Endothelial cell of umbilical vein (primary cell): ENCODE results near the gene CCDC102B. TPM values are rescaled to one million over a fixed set of nuclear protein-coding genes. Genes with fewer than 3 reads are reported as not detected.

ENCODE experiments used
- BruUV-seq: library from RNA; stranded (reverse); fragments of 400-500 nt; replicated peaks from 2 replicates; lab custom pipeline; 2021; lab: Mats Ljungman, UMichigan
- CTCF ChIA-PET: fragments of 300-600, 350-600 bp; sonication (Branson Sonifier 250); formaldehyde crosslinking; loops from one replicate; lab custom pipeline; 2021; ENCODE audit warnings: antibody characterized with exemption, inconsistent platforms; lab: Charles Lee
- POLR2A ChIA-PET: fragments of 300-600, 350-600 bp; sonication (Branson Sonifier 250); formaldehyde crosslinking; loops from one replicate; lab custom pipeline; 2021; ENCODE audit warnings: antibody characterized with exemption, inconsistent platforms; lab: Charles Lee
- DNase-seq: peaks from one replicate; pipeline ENCODE4 v3.0.0-alpha.2; 2011; ENCODE audit warnings: low read depth, low spot score
- FAIRE-seq: peaks from 2 replicates; lab custom pipeline; 2011; peaks lifted over from hg19 to GRCh38; lab: Jason Lieb, UNC
- H2AFZ ChIP-seq: 2 replicates; pipeline ENCODE4 v1.6.0; 2012; ENCODE audit warnings: low read depth, low read length, control low read depth, inconsistent platforms
- H3K27ac ChIP-seq: 2 replicates; pipeline ENCODE4 v1.5.1; 2011; ENCODE audit warnings: low read depth, mild to moderate bottlenecking, control low read depth, low read length, moderate library complexity; ENCODE audit not compliant: insufficient read depth
- H3K27me3 ChIP-seq, 2 experiments: 2 replicates each; pipeline versions ENCODE4 v1.6.0 to v1.6.1; 2011; ENCODE audit warnings: low read length in 2 of 2, mixed read lengths in 1 of 2; ENCODE audit not compliant: control insufficient read depth in 2 of 2, insufficient read depth in 2 of 2
- H3K36me3 ChIP-seq, 2 experiments: 2 replicates in 1 of 2; 3 replicates in 1 of 2; pipeline ENCODE4 v1.5.1; 2011; ENCODE audit warnings: low read length in 2 of 2, mild to moderate bottlenecking in 1 of 2, moderate library complexity in 1 of 2; ENCODE audit not compliant: control insufficient read depth in 2 of 2, insufficient read depth in 2 of 2; ENCODE audit errors: extremely low read depth in 1 of 2
- H3K4me1 ChIP-seq: 3 replicates; pipeline ENCODE4 v1.5.1; 2011; ENCODE audit warnings: mild to moderate bottlenecking, low read length; ENCODE audit not compliant: control insufficient read depth, insufficient read depth; ENCODE audit errors: extremely low read depth
- H3K4me2 ChIP-seq: 2 replicates; pipeline ENCODE4 v1.6.1; 2011; ENCODE audit warnings: low read length, control low read depth, mixed read lengths; ENCODE audit not compliant: insufficient read depth
- H3K4me3 ChIP-seq, 3 experiments: fragments of 200-600 bp in 1 of 3; sonication (generic), shearing (Covaris generic) in 1 of 3; replicated peaks in 1 of 3; 2 replicates each; pipeline ENCODE4 v1.5.1; 2011 to 2016; ENCODE audit warnings: control low read depth in 3 of 3, low read length in 3 of 3, mild to moderate bottlenecking in 2 of 3, inconsistent platforms in 1 of 3, low read depth in 1 of 3, moderate library complexity in 1 of 3; ENCODE audit not compliant: insufficient read depth in 1 of 3
- H3K79me2 ChIP-seq: 2 replicates; pipeline ENCODE4 v1.6.0; 2012; ENCODE audit warnings: low read length, inconsistent platforms; ENCODE audit not compliant: control insufficient read depth, insufficient read depth
- H3K9ac ChIP-seq: replicated peaks from 2 replicates; pipeline ENCODE3; 2011; ENCODE audit warnings: low read length, control low read depth; ENCODE audit not compliant: insufficient read depth; ENCODE audit errors: extremely low read depth
- H3K9me1 ChIP-seq: replicated peaks from 3 replicates; pipeline ENCODE4 v1.6.0; 2011; ENCODE audit warnings: mild to moderate bottlenecking, low read length; ENCODE audit not compliant: control insufficient read depth, insufficient read depth; ENCODE audit errors: extremely low read depth
- H3K9me3 ChIP-seq: replicated peaks from 2 replicates; pipeline ENCODE4 v1.5.1; 2012; ENCODE audit warnings: low read length, inconsistent platforms; ENCODE audit not compliant: control insufficient read depth, insufficient read depth
- H4K20me1 ChIP-seq: replicated peaks from 2 replicates; pipeline ENCODE3; 2011; ENCODE audit warnings: mild to moderate bottlenecking, low read length; ENCODE audit not compliant: control insufficient read depth, insufficient read depth; ENCODE audit errors: extremely low read depth
- CTCF ChIP-seq, 2 donors: IDR thresholded peaks; 1 replicate in 1 of 2; 2 replicates in 1 of 2; pipeline ENCODE4 v1.5.1; 2011; ENCODE audit warnings: low read length in 2 of 2, mild to moderate bottlenecking in 2 of 2, moderate library complexity in 2 of 2, control low read depth in 1 of 2, inconsistent platforms in 1 of 2, low read depth in 1 of 2; ENCODE audit not compliant: insufficient read depth in 1 of 2; ENCODE audit errors: extremely low read depth in 1 of 2
- EZH2 ChIP-seq: IDR thresholded peaks from 2 replicates; pipeline ENCODE4 v1.6.1; 2012; ENCODE audit warnings: borderline replicate concordance, low read depth, mild to moderate bottlenecking, moderate library complexity, low read length, inconsistent platforms; ENCODE audit not compliant: severe bottlenecking
- FOS ChIP-seq: IDR thresholded peaks from 2 replicates; pipeline ENCODE4 v1.6.1; 2011; ENCODE audit warnings: mild to moderate bottlenecking, low read length, moderate library complexity, borderline replicate concordance; ENCODE audit not compliant: insufficient read depth
- GATA2 ChIP-seq: IDR thresholded peaks from 2 replicates; pipeline ENCODE4 v1.7.0; 2011; ENCODE audit warnings: low read depth, mild to moderate bottlenecking, moderate library complexity, mixed read lengths, low read length; ENCODE audit not compliant: insufficient read length, insufficient read depth
- JUN ChIP-seq: IDR thresholded peaks from 2 replicates; pipeline ENCODE4 v1.6.1; 2011; ENCODE audit warnings: borderline replicate concordance, low read depth; ENCODE audit not compliant: insufficient read length, insufficient read depth
- MAX ChIP-seq: IDR thresholded peaks from 2 replicates; pipeline ENCODE4 v1.6.1; 2011; ENCODE audit not compliant: insufficient read depth, insufficient read length
- MYC ChIP-seq: IDR thresholded peaks from one replicate; pipeline ENCODE4 v1.6.1; 2011; ENCODE audit warnings: mild to moderate bottlenecking, low read depth, low read length
- POLR2A ChIP-seq: IDR thresholded peaks from 2 replicates; pipeline ENCODE4 v1.6.1; 2012; ENCODE audit warnings: low read depth, mild to moderate bottlenecking, control low read depth, low read length
- POLR2AphosphoS5 ChIP-seq: IDR thresholded peaks from 2 replicates; pipeline ENCODE4 v1.6.1; 2012; ENCODE audit warnings: low read depth, mild to moderate bottlenecking, control low read depth, low read length, moderate library complexity; ENCODE audit not compliant: insufficient read depth
- dilution Hi-C: fragments of 300-500 bp; cut with MboI; formaldehyde crosslinking; loops from one replicate; pipeline ENCODE4 v1.15.0; 2019; ENCODE audit warnings: low sequenced_read_pairs; ENCODE audit not compliant: extremely low pct_ligation_motif_present
- intact Hi-C: fragments of 100-400 bp; cut with micrococcal nuclease; formaldehyde crosslinking; loops from one replicate; pipeline ENCODE4 v1.10.0; 2022
- polyA plus RNA-seq, 4 experiments: library from polyadenylated mRNA; depleted of rRNA in 3 of 4; stranded (reverse) in 3 of 4; unstranded in 1 of 4; fragments of >200 nt; gene quantifications; 2 replicates each; pipeline versions ENCODE4 v1.2.1 to v1.2.3, GENCODE V29; 2011 to 2012; ENCODE audit warnings: missing spikeins in 1 of 4
- total RNA-seq: library from RNA; stranded (reverse); gene quantifications from 2 replicates; pipeline ENCODE4 v1.2.3, GENCODE V29; 2021

CCDC102B gene
- total and polyA plus RNA-seq, 2 donors (not counting 3 experiments of a cell fraction or from before 2014, with no cell fraction given), result 0.21 to 0.62 TPM

- TF ChIP-seq MAX (no peak), POLR2A (no peak), EZH2 (no peak), GATA2 (no peak), JUN (no peak), CTCF (IDR thresholded peaks at IDR 0.05; ENCODE audit: extremely low read depth in 1 of 2, insufficient read depth in 1 of 2, low read depth in 1 of 2, low read length in 2 of 2) (no peak), FOS (no peak), POLR2AphosphoS5 (no peak), MYC (no peak)
- Histone ChIP-seq H3K4me3 (no peak overlapping the region), H3K27me3 (no peaks in the 10 kb centered on the region), H3K36me3 (no peaks in the 10 kb centered on the region), H3K9ac (peak overlapping the region; percentile 27), H3K4me2 (peak overlapping the region; percentile 45), H3K9me1 (no peaks in the 10 kb centered on the region), H3K27ac (peak overlapping the region; percentile 69), H3K79me2 (no peaks in the 10 kb centered on the region), H3K4me1 (peaks cover 14% of the 10 kb centered on the region), H3K9me3 (no peaks in the 10 kb centered on the region), H4K20me1 (no peaks in the 10 kb centered on the region), H2AFZ (peak overlapping the region; percentile 6)
- FAIRE-seq, result no peak
- CTCF ChIA-PET, result interaction anchor here (0.6 to 1.3 kb wide), 9 partner anchors 10 to 1301 kb away, joined by 3 to 4 read pairs (median 3); no protein-coding TSS in a partner anchor
- no peak for DNase-seq
- TSS peak; percentile 85 for BruUV-seq
- POLR2A ChIA-PET, result no interaction called here
- dilution Hi-C loops (no loop called here), intact Hi-C loops (loop anchor here (5.0 kb wide), 1 partner anchor 1624 kb away; no protein-coding TSS in a partner anchor)
Measured at GRCh38 chr18:68841301-68841700, 43.4 kb downstream of the CCDC102B start.
